IPS DF 6.9 (cell line): ENCODE data around the gene GNAQ.

Experiments
- DNase-seq: peaks from one replicate; pipeline ENCODE4 v3.0.0-alpha.2; 2013; ENCODE audit warnings: low read depth, low spot score
- H3K27ac ChIP-seq: one replicate; pipeline ENCODE4 v1.5.1; 2013; ENCODE audit warnings: low read length, control low read depth
- H3K27me3 ChIP-seq: 2 replicates; pipeline ENCODE4 v1.6.1; 2013; ENCODE audit warnings: mild to moderate bottlenecking, low read length; ENCODE audit not compliant: control insufficient read depth, insufficient read depth
- H3K36me3 ChIP-seq: 2 replicates; pipeline ENCODE4 v1.6.1; 2013; ENCODE audit warnings: low read length; ENCODE audit not compliant: control insufficient read depth, insufficient read depth
- H3K4me1 ChIP-seq: 2 replicates; pipeline ENCODE4 v1.6.1; 2013; ENCODE audit warnings: low read length; ENCODE audit not compliant: control insufficient read depth, insufficient read depth
- H3K4me3 ChIP-seq: 2 replicates; pipeline ENCODE4 v1.5.1; 2013; ENCODE audit warnings: mild to moderate bottlenecking, low read length
- H3K9me3 ChIP-seq: 2 replicates; pipeline ENCODE4 v1.6.1; 2013; ENCODE audit warnings: low read length, inconsistent platforms; ENCODE audit not compliant: control insufficient read depth, insufficient read depth
- WGBS: extraction: QIAGEN DNeasy Blood & Tissue Kit; methylation state at CpG from one replicate; pipeline ENCODE4 v1.1.7; 2013; ENCODE audit warnings: mixed read lengths, missing lambda C conversion rate; ENCODE audit not compliant: insufficient read length, insufficient coverage; 5-methylcytosine and 5-hydroxymethylcytosine counted together

GNAQ gene

DNA sequence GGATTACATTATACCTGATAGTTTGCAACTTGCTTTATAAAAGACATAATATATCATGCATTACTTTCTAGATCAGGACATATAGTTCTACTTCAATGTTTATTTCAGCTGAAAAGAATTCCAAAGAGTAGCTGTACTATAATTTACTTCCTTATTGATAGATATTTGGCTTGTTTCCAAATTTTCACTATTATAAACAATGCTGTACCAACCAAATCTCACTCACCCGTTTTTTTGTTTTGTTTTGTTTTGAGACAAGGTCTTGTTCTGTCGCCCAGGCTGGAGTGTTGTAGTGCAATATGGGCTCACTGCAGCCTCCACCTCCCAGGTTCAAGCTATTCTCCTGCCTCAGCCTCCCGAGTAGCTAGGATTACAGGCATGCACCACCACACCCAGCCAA is 132.7 kb downstream of the GNAQ start:
- no peak for DNase-seq
- no CpG with 5 or more reads among the region's 3 CpGs for WGBS
- Histone ChIP-seq H3K9me3 (no peaks in the 10 kb centered on the region), H3K4me1 (0 out of 2 replicates have a peak, but pooled peaks cover 1% of the 10 kb centered on the region), H3K27ac (no peak overlapping the region), H3K27me3 (no peaks in the 10 kb centered on the region), H3K4me3 (no peak overlapping the region), H3K36me3 (no peaks in the 10 kb centered on the region)

- no peak overlapping the region for H3K4me3 ChIP-seq
- DNase-seq = peak; percentile 27
- no CpG with 5 or more reads among the region's 8 CpGs for WGBS
- H3K4me1 ChIP-seq = peaks cover 1% of the 10 kb centered on the region; the same call in 1 of the 2 replicates
- no peaks in the 10 kb centered on the region for H3K9me3 ChIP-seq
- H3K36me3 ChIP-seq = no peaks in the 10 kb centered on the region
- no peak overlapping the region for H3K27ac ChIP-seq
- no peaks in the 10 kb centered on the region for H3K27me3 ChIP-seq
Observed at GRCh38 chr9:77896938-77897667, 134.5 kb downstream of the GNAQ start.

- H3K27me3 ChIP-seq = no peaks in the 10 kb centered on the region
- 100% methylated on average over 1 of the region's 2 CpGs for WGBS
- H3K9me3 ChIP-seq = no peaks in the 10 kb centered on the region
- DNase-seq = no peak
- no peak overlapping the region for H3K4me3 ChIP-seq
- H3K27ac ChIP-seq = no peak overlapping the region
- peaks cover under 1% of the 10 kb centered on the region; the same call in 1 of the 2 replicates for H3K4me1 ChIP-seq
- no peaks in the 10 kb centered on the region for H3K36me3 ChIP-seq
Observed at GRCh38 chr9:77896269-77896937, 135.2 kb downstream of the GNAQ start.

DNA sequence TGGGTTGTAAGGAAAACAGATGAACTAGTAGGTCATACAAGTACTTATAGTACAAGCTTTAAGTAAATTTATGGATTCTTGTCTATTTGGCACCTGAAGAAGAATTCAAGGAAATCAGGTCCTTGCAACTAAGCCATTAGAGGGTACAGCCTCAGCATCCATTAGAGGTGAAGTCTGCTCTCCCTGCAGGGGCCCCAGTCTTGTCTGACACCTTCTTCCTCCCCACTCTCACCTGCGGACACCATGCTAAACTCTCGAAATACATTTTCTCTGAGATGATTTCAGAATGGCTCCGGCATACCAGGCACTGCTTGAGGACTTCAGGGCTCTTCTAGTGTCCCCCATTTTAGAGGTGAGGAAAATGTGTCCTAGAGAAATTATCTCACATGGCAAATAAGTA is 137.9 kb downstream of the GNAQ start:
- Histone ChIP-seq H3K27me3 (no peaks in the 10 kb centered on the region), H3K4me3 (no peak overlapping the region), H3K4me1 (no peaks in the 10 kb centered on the region; the same call in 1 of the 2 replicates), H3K9me3 (no peaks in the 10 kb centered on the region), H3K36me3 (no peaks in the 10 kb centered on the region), H3K27ac (no peak overlapping the region)
- no CpG with 5 or more reads among the region's 3 CpGs for WGBS
- no peak for DNase-seq

DNA sequence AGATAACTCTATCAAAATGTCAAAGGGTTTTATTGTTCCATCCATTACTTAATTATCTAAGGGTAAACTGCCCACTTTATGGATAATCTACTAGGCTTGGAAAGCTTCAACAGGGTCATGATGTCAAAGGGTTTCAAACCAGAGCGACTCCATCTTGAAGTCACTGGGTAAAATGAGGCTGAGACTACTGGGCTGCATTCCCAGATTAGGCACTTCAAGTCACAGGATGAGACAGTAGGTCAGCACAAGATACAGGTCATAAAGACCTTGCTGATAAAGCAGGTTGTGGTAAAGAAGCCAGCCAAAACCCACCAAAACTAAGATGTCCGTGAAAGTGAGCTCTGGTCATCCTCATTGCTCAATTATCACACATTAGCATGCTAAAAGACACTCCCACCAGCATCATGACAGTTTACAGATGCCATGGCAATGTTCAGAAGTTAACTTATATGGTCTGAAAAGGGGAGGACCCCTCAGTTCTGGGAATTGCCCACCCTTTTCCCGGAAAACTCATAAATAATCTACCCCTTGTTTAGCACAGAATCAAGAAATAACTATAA is 138.6 kb downstream of the GNAQ start:
- Histone ChIP-seq H3K27me3 (no peaks in the 10 kb centered on the region), H3K4me1 (no peaks in the 10 kb centered on the region; the same call in 1 of the 2 replicates), H3K4me3 (no peak overlapping the region), H3K36me3 (no peaks in the 10 kb centered on the region), H3K27ac (no peak overlapping the region), H3K9me3 (no peaks in the 10 kb centered on the region)
- WGBS = no CpG with 5 or more reads among the region's 3 CpGs
- DNase-seq = no peak

GRCh38 chr9:77892171-77892570 is 139.4 kb downstream of the GNAQ start:
- no peaks in the 10 kb centered on the region; the same call in 1 of the 2 replicates for H3K4me1 ChIP-seq
- no peaks in the 10 kb centered on the region for H3K27me3 ChIP-seq
- H3K4me3 ChIP-seq = no peak overlapping the region
- DNase-seq = no peak
- WGBS = no CpG with 5 or more reads among the region's 1 CpG
- no peaks in the 10 kb centered on the region for H3K9me3 ChIP-seq
- no peak overlapping the region for H3K27ac ChIP-seq
- H3K36me3 ChIP-seq = no peaks in the 10 kb centered on the region

DNA sequence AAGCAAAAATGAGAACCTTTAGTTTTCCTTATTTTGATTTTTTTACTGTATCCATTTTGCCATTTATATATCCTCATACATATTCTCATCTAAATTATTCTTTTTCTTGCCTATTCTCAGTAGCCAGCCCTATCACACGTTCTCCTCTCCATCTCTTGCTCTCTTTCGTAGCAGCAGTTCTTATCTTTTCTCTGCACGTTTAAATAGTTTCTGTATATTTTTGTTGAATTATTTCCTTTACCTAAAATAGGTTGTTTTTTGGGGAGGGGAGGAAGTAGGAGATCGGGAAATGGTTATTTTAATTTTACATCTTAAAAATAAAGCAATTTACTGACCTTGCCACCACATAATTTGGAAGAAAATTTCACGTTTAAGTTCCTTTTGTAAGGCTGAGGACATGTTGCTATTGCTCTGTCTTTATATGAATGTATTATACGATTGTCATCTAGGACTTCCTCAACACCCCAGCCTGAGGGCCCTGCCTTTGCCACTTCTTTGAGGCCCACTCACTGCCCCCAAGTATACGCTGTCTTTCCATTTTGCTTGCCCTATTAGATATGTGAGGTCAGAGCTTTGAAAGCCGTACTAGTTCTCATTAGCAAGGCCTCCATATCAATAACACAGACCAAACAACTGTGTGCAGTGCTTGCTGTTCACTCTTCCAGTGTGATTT is 140.3 kb downstream of the GNAQ start:
- no peak overlapping the region for H3K4me3 ChIP-seq
- DNase-seq = no peak
- 100% methylated on average over 2 of the region's 8 CpGs for WGBS
- no peak overlapping the region for H3K27ac ChIP-seq
- H3K4me1 ChIP-seq = no peaks in the 10 kb centered on the region; the same call in 1 of the 2 replicates
- no peaks in the 10 kb centered on the region for H3K27me3 ChIP-seq
- H3K9me3 ChIP-seq = no peaks in the 10 kb centered on the region
- no peaks in the 10 kb centered on the region for H3K36me3 ChIP-seq

- DNase-seq = no peak
- Histone ChIP-seq H3K9me3 (no peaks in the 10 kb centered on the region), H3K36me3 (no peaks in the 10 kb centered on the region), H3K4me3 (no peak overlapping the region), H3K4me1 (peaks cover 2% of the 10 kb centered on the region; the same call in 1 of the 2 replicates), H3K27ac (no peak overlapping the region), H3K27me3 (no peaks in the 10 kb centered on the region)
- no CpG with 5 or more reads among the region's 2 CpGs for WGBS
Observed at GRCh38 chr9:77887662-77888061, 143.9 kb downstream of the GNAQ start.

DNA sequence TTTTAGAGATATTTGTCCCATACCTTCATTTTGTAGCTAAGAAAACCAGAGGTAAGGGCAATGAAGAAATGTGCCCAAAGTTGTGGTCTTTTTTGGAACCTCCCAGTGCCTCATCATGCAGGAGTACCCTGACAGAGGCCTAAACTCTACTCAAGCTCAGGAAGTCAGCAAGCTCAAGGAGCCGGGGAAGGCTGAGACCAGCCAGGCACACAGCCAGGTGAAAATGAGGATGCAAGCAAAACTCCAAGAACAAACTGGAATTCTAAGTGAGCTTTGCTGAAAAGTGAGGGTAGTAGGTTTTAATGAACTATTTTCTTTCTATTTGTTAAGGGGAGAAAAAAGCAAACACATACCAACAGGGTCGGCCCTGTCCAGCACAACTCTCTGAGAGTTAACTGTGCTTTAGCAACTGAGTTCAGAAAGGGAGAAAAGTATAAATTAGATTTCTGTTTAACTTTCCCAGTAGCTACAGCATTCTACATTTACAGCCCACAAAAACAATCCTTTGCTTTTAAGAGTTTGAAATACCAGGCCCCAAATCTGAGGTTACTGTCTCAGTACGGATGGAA is 146.4 kb downstream of the GNAQ start:
- peaks cover 2% of the 10 kb centered on the region; the same call in 1 of the 2 replicates for H3K4me1 ChIP-seq
- no peaks in the 10 kb centered on the region for H3K9me3 ChIP-seq
- H3K36me3 ChIP-seq = no peaks in the 10 kb centered on the region
- H3K27me3 ChIP-seq = no peaks in the 10 kb centered on the region
- WGBS = no CpG with 5 or more reads among the region's 3 CpGs
- H3K27ac ChIP-seq = no peak overlapping the region
- no peak for DNase-seq
- no peak overlapping the region for H3K4me3 ChIP-seq
